Right ventricle myocardium inferior (tissue), 1 donor: Measurements from ENCODE around the gene KCNQ1. TPM values are rescaled to one million over a fixed set of nuclear protein-coding genes. Genes with fewer than 3 reads are reported as not detected.

Experiments used
- ATAC-seq: fragments of 200-7000 bp; cut with Tn5 transposase; one replicate; pipeline ENCODE4 v1.9.1; 2020; ENCODE audit warnings: mild to moderate bottlenecking, moderate library complexity
- DNase-seq: peaks from one replicate; pipeline ENCODE4 v3.0.0; 2021; ENCODE audit errors: missing footprints
- intact Hi-C: fragments of 100-400 bp; cut with DNase I; formaldehyde crosslinking; loops from one replicate; pipeline ENCODE4 v1.11.0; 2022
- total RNA-seq: library from RNA; stranded (reverse); fragmentation: NEBNext Ultra II Directional; extraction: Animal tissue kit (Norgen Biotek cat#: 25700); gene quantifications from one replicate; pipeline ENCODE4 v1.2.1, GENCODE V29; 2021
- donor health status: DM: no; HTN: yes; CAD: no; lungs with severe emphysema.

The KCNQ1 gene
- total RNA-seq, 1 donor from 2014 or later, result 40.0 TPM

DNA sequence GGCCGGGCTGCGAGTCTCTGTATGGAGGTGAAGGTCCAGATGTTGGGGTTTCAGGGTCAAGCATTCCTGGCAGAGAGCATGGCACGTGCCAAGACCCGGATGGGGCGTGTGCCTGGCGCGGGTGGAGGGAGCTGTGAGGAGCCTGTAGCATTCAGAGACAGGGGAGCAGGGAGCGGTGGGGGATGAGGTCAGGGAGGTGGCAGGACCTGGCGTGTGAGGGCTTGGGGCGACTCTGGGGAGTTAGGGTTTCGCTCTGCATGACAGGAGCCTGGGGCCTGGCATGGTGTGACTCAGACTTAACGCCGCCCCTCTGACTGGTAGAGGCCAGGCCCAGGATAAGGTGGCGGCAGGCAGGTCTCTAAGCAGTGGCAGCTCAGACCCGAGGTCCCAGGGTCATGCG lies 103.0 kb downstream of the KCNQ1 start:
- intact Hi-C loops, result no loop called here

DNA sequence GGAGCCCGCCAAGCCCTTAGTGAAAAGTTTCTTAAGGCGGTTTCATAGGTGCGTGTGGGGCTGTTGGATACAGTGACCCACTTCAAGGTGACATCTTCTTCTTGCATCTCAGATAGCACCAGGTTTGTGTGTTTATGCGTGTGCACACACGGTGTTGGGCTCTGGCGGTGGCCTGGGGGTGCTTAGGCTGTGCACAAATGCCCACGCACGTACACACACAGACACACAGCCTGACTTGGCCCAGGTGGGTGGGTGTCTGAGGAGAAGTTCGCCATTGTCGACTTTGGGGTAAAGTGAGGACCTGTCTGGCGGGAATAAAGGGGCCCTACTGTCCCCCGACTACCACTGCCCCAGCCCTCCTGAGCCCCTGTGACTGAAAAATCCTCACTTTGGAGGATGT lies 103.8 kb downstream of the KCNQ1 start:
- ATAC-seq (no peak), DNase-seq (peak; percentile 17)
- intact Hi-C loops, result no loop called here

More for the DNA sequence above, 103.0 kb downstream of the KCNQ1 start:
- DNase-seq (peak; percentile 37), ATAC-seq (no peak)

DNA sequence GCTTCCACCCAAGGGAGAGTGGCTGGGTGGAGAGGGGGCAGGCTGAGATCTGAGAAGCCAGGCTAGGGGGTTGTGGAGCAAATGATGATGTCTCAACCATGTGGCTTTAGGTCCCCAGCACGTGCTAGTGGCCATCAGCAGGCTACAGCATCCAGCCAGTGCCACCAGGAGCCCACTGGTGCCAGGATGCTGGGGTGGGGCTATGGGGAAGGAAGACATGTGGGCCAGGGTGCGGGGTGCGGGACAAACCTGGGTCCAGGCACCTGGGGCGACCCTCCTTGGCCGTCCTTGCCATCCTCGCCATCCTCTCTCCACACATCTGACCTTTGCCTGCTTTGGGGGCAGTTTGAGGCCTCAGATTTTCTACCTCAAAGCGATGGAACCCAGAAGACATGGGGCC lies 104.3 kb downstream of the KCNQ1 start:
- ATAC-seq, result no peak
- intact Hi-C loops, result no loop called here

DNA sequence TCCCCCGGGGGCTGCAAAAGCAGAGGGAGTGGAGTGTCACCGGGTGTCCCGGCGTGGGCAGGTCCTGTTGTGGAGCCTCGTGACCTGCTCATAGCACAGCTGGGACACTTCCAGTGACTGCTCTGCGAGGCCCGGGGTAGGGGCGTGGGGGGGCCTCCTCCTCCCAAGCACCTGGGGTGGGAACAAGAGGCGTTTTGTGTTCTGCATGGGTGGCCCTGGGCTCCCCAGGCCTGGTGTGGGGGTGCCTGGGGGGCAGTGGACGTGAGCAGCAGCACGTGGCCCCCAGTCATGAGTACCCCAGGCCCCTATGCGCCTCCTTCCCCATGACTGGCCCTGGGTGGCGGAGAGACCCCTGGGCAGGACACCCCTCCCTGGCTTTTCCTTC lies 104.7 kb downstream of the KCNQ1 start:
- ATAC-seq, result peak; percentile 20
- intact Hi-C loops, result no loop called here
- peak; percentile 60 for DNase-seq

More for the DNA sequence above, 104.3 kb downstream of the KCNQ1 start:
- DNase-seq, result peak; percentile 11

GRCh38 chr11:2549876-2550605 lies 105.2 kb downstream of the KCNQ1 start:
- DNase-seq (peak; percentile 70), ATAC-seq (peak; percentile 73)
- intact Hi-C loops, result no loop called here

- DNase-seq (no peak), ATAC-seq (no peak)
- intact Hi-C loops, result no loop called here
These were observed 105.8 kb downstream of the KCNQ1 start for GRCh38 chr11:2550606-2550970.

DNA sequence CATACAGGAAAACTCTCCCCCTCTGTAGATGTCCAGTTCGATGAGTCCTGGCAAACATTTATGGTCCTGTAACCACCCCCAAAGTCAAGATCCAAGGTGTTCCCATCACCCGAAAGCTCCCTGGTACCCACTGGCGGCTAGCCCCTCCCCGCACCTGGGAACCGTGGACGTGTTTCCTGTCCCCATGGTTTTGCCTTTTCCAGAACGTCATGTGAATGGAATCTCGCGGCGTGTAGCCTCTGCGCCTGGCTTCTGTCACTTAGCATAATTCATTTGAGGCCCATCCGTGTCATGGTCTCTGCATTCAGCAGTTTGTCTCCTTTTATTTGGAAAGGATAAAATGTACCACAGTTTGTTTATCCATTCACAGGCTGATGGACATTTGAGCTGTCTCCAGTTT lies 106.3 kb downstream of the KCNQ1 start:
- no peak for ATAC-seq
- peak; percentile 34 for DNase-seq
- intact Hi-C loops, result no loop called here

DNA sequence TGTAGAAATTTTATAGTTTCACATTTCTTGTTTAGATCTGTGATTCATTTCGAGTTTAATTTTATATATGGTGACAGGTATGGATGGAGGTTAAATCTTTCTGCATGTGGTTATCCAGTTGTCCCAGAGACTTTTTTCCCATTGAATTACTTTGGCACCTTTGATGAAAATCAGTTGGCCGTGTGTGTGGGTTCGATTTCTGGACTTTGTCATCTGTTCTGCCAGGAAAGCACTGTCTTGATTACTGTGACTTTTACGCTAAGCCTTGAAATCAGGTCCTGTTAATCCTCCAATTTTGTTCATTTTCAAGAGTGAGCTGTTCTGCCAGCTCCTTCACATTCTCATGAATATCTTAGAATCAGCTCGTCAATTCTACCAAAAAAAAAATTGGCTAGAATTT lies 107.4 kb downstream of the KCNQ1 start:
- ATAC-seq, result no peak
- DNase-seq, result no peak
- intact Hi-C loops, result no loop called here

- intact Hi-C loops, result no loop called here
- DNase-seq, result no peak
- no peak for ATAC-seq
These were observed 108.4 kb downstream of the KCNQ1 start for GRCh38 chr11:2553198-2553597.

- ATAC-seq (no peak), DNase-seq (no peak)
- intact Hi-C loops, result no loop called here
These were observed 109.1 kb downstream of the KCNQ1 start for GRCh38 chr11:2553886-2554285.

- intact Hi-C loops, result no loop called here
- DNase-seq, result peak; percentile 65
These were observed 109.8 kb downstream of the KCNQ1 start for GRCh38 chr11:2554338-2555207.

DNA sequence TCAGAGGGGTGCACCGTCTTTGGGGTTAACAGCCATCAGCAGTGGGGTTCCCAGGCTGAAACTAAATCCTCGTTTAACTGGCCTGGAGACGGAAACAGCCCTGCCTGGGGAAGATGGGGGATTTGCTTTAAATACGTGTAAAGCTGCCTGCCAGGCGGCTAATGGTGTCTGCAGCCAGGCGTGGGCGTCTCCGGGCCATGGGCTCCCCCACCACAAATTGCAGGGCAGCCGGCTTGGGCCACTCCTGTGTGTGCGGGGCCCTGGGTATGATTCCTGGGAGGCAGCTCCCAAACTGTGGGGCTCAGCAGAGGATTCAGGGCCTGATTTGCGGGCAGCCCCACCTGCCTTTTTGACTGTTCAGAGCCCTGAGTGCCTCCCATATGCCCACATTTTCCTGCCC lies 110.5 kb downstream of the KCNQ1 start:
- intact Hi-C loops, result no loop called here
- DNase-seq (peak; percentile 57), ATAC-seq (no peak)

More at GRCh38 chr11:2554338-2555207, 109.8 kb downstream of the KCNQ1 start:
- no peak for ATAC-seq

GRCh38 chr11:2555891-2556290 lies 111.1 kb downstream of the KCNQ1 start:
- no peak for DNase-seq
- no peak for ATAC-seq
- intact Hi-C loops, result no loop called here

DNA sequence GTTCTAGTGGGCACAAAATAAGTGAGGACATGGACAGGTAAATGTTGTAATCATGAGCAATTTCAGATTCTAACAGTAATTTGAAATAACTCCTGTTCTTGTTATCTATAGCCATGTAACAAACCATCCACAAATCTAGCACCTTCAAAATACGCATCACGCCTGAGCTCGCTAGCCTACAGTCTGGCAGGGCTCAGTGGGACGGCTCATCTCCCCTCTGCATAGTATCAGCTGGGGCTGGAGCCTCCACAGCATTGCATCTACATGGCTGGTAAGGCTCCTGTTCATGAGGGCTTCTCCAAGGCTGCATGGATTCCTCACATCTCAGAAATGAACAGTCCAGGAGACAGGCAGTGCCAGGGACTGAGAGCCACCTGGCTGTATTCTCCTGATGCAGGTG lies 112.6 kb downstream of the KCNQ1 start:
- no peak for DNase-seq
- intact Hi-C loops, result no loop called here
- ATAC-seq, result no peak

GRCh38 chr11:2558397-2558796 lies 113.6 kb downstream of the KCNQ1 start:
- ATAC-seq (no peak), DNase-seq (no peak)
- intact Hi-C loops, result no loop called here

- ATAC-seq, result no peak
- intact Hi-C loops, result no loop called here
- no peak for DNase-seq
These were observed 114.2 kb downstream of the KCNQ1 start for GRCh38 chr11:2558861-2559526.

- intact Hi-C loops, result no loop called here
- DNase-seq (peak; percentile 31), ATAC-seq (no peak)
These were observed 114.9 kb downstream of the KCNQ1 start for GRCh38 chr11:2559527-2560311.

DNA sequence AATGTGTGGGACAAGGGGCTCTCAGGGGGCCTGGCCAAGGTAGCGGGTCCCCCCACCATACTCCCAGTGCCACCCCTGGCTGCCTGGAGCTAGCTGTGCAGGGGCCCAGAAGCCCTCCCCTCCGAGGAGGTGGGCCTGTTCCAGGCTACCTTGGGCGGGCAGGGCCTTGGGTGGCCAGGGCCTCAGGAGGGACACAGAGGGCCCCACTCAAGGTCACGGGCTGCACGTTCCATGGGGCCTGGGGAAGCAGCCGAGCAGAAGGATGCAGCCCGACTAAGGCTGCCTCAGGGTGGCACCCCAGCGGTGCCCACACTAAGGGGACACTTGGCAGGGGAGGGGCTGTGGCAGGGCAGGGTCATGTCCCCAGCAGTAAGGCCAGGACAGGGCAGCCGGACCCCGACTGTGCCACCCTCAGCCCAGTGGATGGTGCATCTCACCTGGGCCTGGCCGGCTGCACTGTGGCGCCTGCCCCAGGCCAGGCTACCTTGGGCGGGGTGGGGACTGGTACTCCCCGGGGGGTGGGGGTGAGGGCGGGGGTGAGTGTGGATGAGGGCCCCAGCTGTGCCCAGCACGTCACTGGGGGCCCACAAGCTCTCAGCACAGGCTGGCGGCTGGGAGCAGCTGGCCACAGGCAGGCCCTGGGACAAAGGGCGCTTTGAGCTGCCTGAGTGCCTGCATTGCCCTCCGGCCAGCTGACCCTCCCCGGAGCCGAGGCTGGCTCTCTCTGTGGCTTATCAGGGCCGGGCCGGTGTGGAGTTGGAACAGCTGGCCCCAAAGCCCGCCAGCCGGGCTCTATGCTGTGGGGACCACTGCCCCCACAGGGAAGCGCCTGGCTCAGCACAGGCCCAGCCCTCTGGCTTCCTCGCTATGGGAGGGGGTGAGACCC lies 117.1 kb downstream of the KCNQ1 start:
- DNase-seq (peak; percentile 57), ATAC-seq (peak; percentile 29)
- intact Hi-C loops, result no loop called here
